Tibial nerve (tissue), 4 donors: ENCODE data around the gene NUP93. TPM values are rescaled to one million over a fixed set of nuclear protein-coding genes. Genes with fewer than 3 reads are reported as not detected.

ENCODE experiments used
- DNase-seq, 2 donors: peaks; one replicate each; pipeline ENCODE4 v3.0.0-alpha.2; 2019; ENCODE audit warnings: low spot score in 2 of 2
- H3K27ac ChIP-seq, 4 donors: fragments of 200-600 bp; sonication (generic) in 3 of 4; one replicate each; pipeline ENCODE4 v1.5.1; 2017 to 2019; ENCODE audit warnings: mild to moderate bottlenecking in 1 of 4
- H3K27me3 ChIP-seq, 2 donors: fragments of 200-600 bp; sonication (generic) in 1 of 2; one replicate each; pipeline versions ENCODE4 v1.5.1 to v1.6.0; 2017 to 2019
- H3K36me3 ChIP-seq, 3 donors: fragments of 200-600 bp; sonication (generic); one replicate each; pipeline ENCODE4 v1.5.1; 2018 to 2019
- H3K4me1 ChIP-seq, 4 donors: fragments of 200-600 bp; sonication (generic) in 3 of 4; one replicate each; pipeline ENCODE4 v1.5.1; 2017 to 2019
- H3K4me3 ChIP-seq, 4 donors: fragments of 200-600 bp; sonication (generic) in 3 of 4; one replicate each; pipeline ENCODE4 v1.5.1; 2017 to 2019; ENCODE audit warnings: mild to moderate bottlenecking in 1 of 4, moderate library complexity in 1 of 4
- H3K9me3 ChIP-seq, 4 donors: fragments of 200-600 bp; sonication (generic) in 3 of 4; one replicate each; pipeline ENCODE4 v1.5.1; 2017 to 2019
- EP300 ChIP-seq, 2 donors: sonication (generic); formaldehyde crosslinking; IDR thresholded peaks; one replicate each; pipeline ENCODE4 v1.6.1; 2017; ENCODE audit warnings: antibody characterized with exemption in 2 of 2, mild to moderate bottlenecking in 1 of 2
- POLR2A ChIP-seq, 2 donors: fragments of 450-650 bp; IDR thresholded peaks; one replicate each; pipeline ENCODE4 v1.6.1; 2017; ENCODE audit warnings: antibody characterized with exemption in 2 of 2, mild to moderate bottlenecking in 2 of 2, moderate library complexity in 2 of 2
- WGBS, 2 donors: methylation state at CpG; one replicate each; pipeline ENCODE4 v1.1.5; 2018; 5-methylcytosine and 5-hydroxymethylcytosine counted together
- small RNA-seq: library from RNA; depleted of rRNA; stranded (forward); fragments of <200 nt; gene quantifications from one replicate; pipeline ENCODE3, GENCODE V24; 2016
- total RNA-seq, 4 donors: library from RNA; depleted of rRNA; stranded (reverse); fragments of >200 nt; gene quantifications; one replicate each; pipeline ENCODE4 v1.1.0, GENCODE V29; 2016
- TF ChIP-seq, protein P1 (sequence below), 5 experiments: fragments of 200-600 bp in 3 of 5; fragments of 450-650 bp in 2 of 5; sonication (generic) in 3 of 5; IDR thresholded peaks; one replicate each; pipeline ENCODE4 v1.5.1; 2016 to 2019; ENCODE audit warnings: antibody characterized with exemption in 5 of 5, mild to moderate bottlenecking in 3 of 5, moderate library complexity in 2 of 5

Gene NUP93
- total RNA-seq, 4 donors from 2014 or later, result 27.6 to 65.7 (median 43.8) TPM

GRCh38 chr16:56895813-56896212 lies 165.9 kb downstream of the NUP93 start:
- H3K4me1 ChIP-seq, result no peaks in the 10 kb centered on the region
- no peak for DNase-seq
- H3K36me3 ChIP-seq, result no peaks in the 10 kb centered on the region
- H3K27ac ChIP-seq, result no peak overlapping the region
- H3K4me3 ChIP-seq, result no peak overlapping the region
- TF ChIP-seq POLR2A (IDR thresholded peaks at IDR 0.05) (no peak), EP300 (IDR thresholded peaks at IDR 0.05) (no peak)
- TF ChIP-seq, protein P1, sequence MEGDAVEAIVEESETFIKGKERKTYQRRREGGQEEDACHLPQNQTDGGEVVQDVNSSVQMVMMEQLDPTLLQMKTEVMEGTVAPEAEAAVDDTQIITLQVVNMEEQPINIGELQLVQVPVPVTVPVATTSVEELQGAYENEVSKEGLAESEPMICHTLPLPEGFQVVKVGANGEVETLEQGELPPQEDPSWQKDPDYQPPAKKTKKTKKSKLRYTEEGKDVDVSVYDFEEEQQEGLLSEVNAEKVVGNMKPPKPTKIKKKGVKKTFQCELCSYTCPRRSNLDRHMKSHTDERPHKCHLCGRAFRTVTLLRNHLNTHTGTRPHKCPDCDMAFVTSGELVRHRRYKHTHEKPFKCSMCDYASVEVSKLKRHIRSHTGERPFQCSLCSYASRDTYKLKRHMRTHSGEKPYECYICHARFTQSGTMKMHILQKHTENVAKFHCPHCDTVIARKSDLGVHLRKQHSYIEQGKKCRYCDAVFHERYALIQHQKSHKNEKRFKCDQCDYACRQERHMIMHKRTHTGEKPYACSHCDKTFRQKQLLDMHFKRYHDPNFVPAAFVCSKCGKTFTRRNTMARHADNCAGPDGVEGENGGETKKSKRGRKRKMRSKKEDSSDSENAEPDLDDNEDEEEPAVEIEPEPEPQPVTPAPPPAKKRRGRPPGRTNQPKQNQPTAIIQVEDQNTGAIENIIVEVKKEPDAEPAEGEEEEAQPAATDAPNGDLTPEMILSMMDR (IDR thresholded peaks at IDR 0.05), result no peak
- H3K9me3 ChIP-seq, result no peaks in the 10 kb centered on the region
- 75 to 85% methylated on average over 4 of the region's 4 CpGs for WGBS, 2 donors
- H3K27me3 ChIP-seq, result no peaks in the 10 kb centered on the region

DNA sequence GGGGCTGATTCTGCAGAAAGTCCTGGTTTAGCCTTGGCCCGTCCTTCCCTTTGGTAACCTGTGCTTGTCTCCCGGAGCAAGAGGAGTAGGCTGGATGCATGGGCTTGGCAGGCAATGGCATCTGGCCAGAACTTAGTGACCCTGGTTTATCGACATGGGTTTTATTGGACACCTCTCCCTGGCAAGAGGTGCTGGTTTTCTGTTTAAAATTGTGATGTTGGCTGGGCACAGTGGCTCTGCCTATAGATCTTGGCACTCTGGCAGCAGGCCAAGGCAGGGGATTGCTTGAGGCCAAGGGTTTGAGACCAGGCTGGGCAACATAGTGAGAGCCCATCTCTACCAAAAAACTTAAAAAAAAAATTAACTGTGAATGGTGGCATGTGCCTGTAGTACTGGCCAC lies 166.3 kb downstream of the NUP93 start:
- DNase-seq, result no peak
- Histone ChIP-seq H3K36me3 (no peaks in the 10 kb centered on the region), H3K27ac (no peak overlapping the region), H3K27me3 (no peaks in the 10 kb centered on the region), H3K4me1 (no peaks in the 10 kb centered on the region), H3K4me3 (no peak overlapping the region), H3K9me3 (no peaks in the 10 kb centered on the region)
- no peak for TF ChIP-seq EP300 (IDR thresholded peaks at IDR 0.05)
- TF ChIP-seq POLR2A (IDR thresholded peaks at IDR 0.05), result no peak
- TF ChIP-seq, protein P1 (IDR thresholded peaks at IDR 0.05), result no peak
- 75 to 79% methylated on average over 3 of the region's 3 CpGs for WGBS, 2 donors

GRCh38 chr16:56897026-56897799 lies 167.3 kb downstream of the NUP93 start:
- H3K4me1 ChIP-seq, result no peaks in the 10 kb centered on the region
- H3K27ac ChIP-seq, result no peak overlapping the region
- no peaks in the 10 kb centered on the region for H3K36me3 ChIP-seq
- no peak for TF ChIP-seq POLR2A (IDR thresholded peaks at IDR 0.05)
- TF ChIP-seq, protein P1 (IDR thresholded peaks at IDR 0.05), result no peak
- TF ChIP-seq EP300 (IDR thresholded peaks at IDR 0.05), result no peak
- H3K9me3 ChIP-seq, result no peaks in the 10 kb centered on the region
- H3K27me3 ChIP-seq, result no peaks in the 10 kb centered on the region
- DNase-seq, result no peak
- WGBS, 2 donors, result 87 to 90% methylated on average over 8 of the region's 8 CpGs
- no peak overlapping the region for H3K4me3 ChIP-seq

GRCh38 chr16:56898847-56899246 lies 168.9 kb downstream of the NUP93 start:
- H3K4me3 ChIP-seq, result no peak overlapping the region
- no peak overlapping the region for H3K27ac ChIP-seq
- H3K27me3 ChIP-seq, result no peaks in the 10 kb centered on the region
- 88 to 94% methylated on average over 8 of the region's 8 CpGs for WGBS, 2 donors
- H3K36me3 ChIP-seq, result no peaks in the 10 kb centered on the region
- H3K9me3 ChIP-seq, result no peaks in the 10 kb centered on the region
- no peaks in the 10 kb centered on the region for H3K4me1 ChIP-seq
- TF ChIP-seq, protein P1 (IDR thresholded peaks at IDR 0.05), result no peak
- no peak for TF ChIP-seq EP300 (IDR thresholded peaks at IDR 0.05)
- no peak for TF ChIP-seq POLR2A (IDR thresholded peaks at IDR 0.05)
- DNase-seq, result no peak

Small RNAs within 50 kb of the gene (small RNA-seq; reads per million reads assigned to genes)
- 0.57 reads per million for gene MIR138-2

Other genes starting within 250 kb of the NUP93 start
- gene BBS2, start 210.1 kb upstream of the NUP93 start, total RNA-seq, result 100 to 1,000 TPM in 3 of 4 donors, 10 to 100 TPM in 1; 79.8 to 144 (median 120) TPM
- not detected for gene MT4, start 165.1 kb upstream of the NUP93 start, total RNA-seq
- 100 to 1,000 TPM in 3 of 4 donors, 10 to 100 TPM in 1; 92.4 to 291 (median 156) TPM for gene MT3, start 140.6 kb upstream of the NUP93 start, total RNA-seq
- 100 to 1,000 TPM; 154 to 612 (median 354) TPM for gene MT2A, start 121.5 kb upstream of the NUP93 start, total RNA-seq
- gene MT1E, start 104.3 kb upstream of the NUP93 start, total RNA-seq, result 1,000 to 10,000 TPM in 1 of 4 donors, 100 to 1,000 TPM in 3; 229 to 1,068 (median 290) TPM
- gene MT1M, start 97.5 kb upstream of the NUP93 start, total RNA-seq, result 100 to 1,000 TPM in 1 of 4 donors, 10 to 100 TPM in 3; 38.5 to 103 (median 53.2) TPM
- gene MT1A, start 91.5 kb upstream of the NUP93 start, total RNA-seq, result 100 to 1,000 TPM in 1 of 4 donors, 10 to 100 TPM in 2, not detected in 1; 18.8 to 365 (median 93.3) TPM
- not detected for gene MT1B, start 78.2 kb upstream of the NUP93 start, total RNA-seq
- gene MT1F, start 72.2 kb upstream of the NUP93 start, total RNA-seq, result 10 to 100 TPM in 2 of 4 donors, 1 to 10 TPM in 2; 3.0 to 34.3 (median 11.3) TPM
- gene MT1G, start 62.1 kb upstream of the NUP93 start, total RNA-seq, result 10 to 100 TPM in 3 of 4 donors, not detected in 1; 41.1 to 87.7 (median 49.2) TPM
- gene MT1H, start 60.3 kb upstream of the NUP93 start, total RNA-seq, result 1 to 10 TPM in 2 of 4 donors, not detected in 2; 2.4 to 5.1 TPM
- gene MT1X, start 47.7 kb upstream of the NUP93 start, total RNA-seq, result 1,000 to 10,000 TPM in 2 of 4 donors, 100 to 1,000 TPM in 2; 457 to 1,918 (median 1,024) TPM
- gene SLC12A3, start 135.1 kb downstream of the NUP93 start, total RNA-seq, result not detected
- gene HERPUD1, start 202.0 kb downstream of the NUP93 start, total RNA-seq, result 100 to 1,000 TPM; 143 to 274 (median 161) TPM
- gene CETP, start 231.8 kb downstream of the NUP93 start, total RNA-seq, result not detected